WTC11 (cell line): ENCODE data around the gene DCXR. TPM values are rescaled to one million over a fixed set of nuclear protein-coding genes. Genes with fewer than 3 reads are reported as not detected.

Source experiments
- ATAC-seq: fragments of 200-7000 bp; cut with Tn5 transposase; 2 replicates; pipeline ENCODE4 v1.10.0; 2021; ENCODE audit warnings: mild to moderate bottlenecking, moderate library complexity
- CTCF ChIA-PET: fragments of 300-600 bp; sonication (Branson Sonifier 250); formaldehyde crosslinking; loops from one replicate; lab custom pipeline; 2021; ENCODE audit warnings: antibody characterized with exemption; lab: Charles Lee
- POLR2A ChIA-PET: fragments of 350-600 bp; sonication (Branson Sonifier 250); formaldehyde crosslinking; loops from one replicate; lab custom pipeline; 2021; ENCODE audit warnings: antibody characterized with exemption; lab: Charles Lee
- DNase-seq: peaks from one replicate; pipeline ENCODE4 v3.0.0; 2021; ENCODE audit warnings: low spot score
- H3K27ac Mint-ChIP-seq: 2 replicates; pipeline ENCODE4 v1.8.0; 2021; ENCODE audit warnings: mixed read lengths
- H3K27me3 Mint-ChIP-seq: 2 replicates; pipeline ENCODE4 v1.8.0; 2021; ENCODE audit warnings: low read depth, mild to moderate bottlenecking, moderate library complexity, mixed read lengths
- H3K36me3 Mint-ChIP-seq: 2 replicates; pipeline ENCODE4 v1.8.0; 2021; ENCODE audit warnings: mixed read lengths
- H3K4me1 Mint-ChIP-seq: 2 replicates; pipeline ENCODE4 v1.8.0; 2022; ENCODE audit warnings: mixed read lengths
- H3K4me3 Mint-ChIP-seq: 2 replicates; pipeline ENCODE4 v1.8.0; 2021; ENCODE audit warnings: mild to moderate bottlenecking, moderate library complexity, mixed read lengths
- H3K9me3 Mint-ChIP-seq: 2 replicates; pipeline ENCODE4 v1.8.0; 2021; ENCODE audit warnings: mixed read lengths
- AFF4 ChIP-seq: sonication (generic); formaldehyde crosslinking; IDR thresholded peaks from 2 replicates; pipeline ENCODE4 v1.8.1; 2023; ENCODE audit warnings: mild to moderate bottlenecking, missing genetic modification reagents, borderline replicate concordance
- AR ChIP-seq: fragments of 250-450 bp; sonication (Bioruptor Pico); IDR thresholded peaks from 2 replicates; pipeline ENCODE4 v1.9.0; 2021; ENCODE audit warnings: mild to moderate bottlenecking
- ATF1 ChIP-seq: sonication (generic); formaldehyde crosslinking; IDR thresholded peaks from 2 replicates; pipeline ENCODE4 v1.8.1; 2023; ENCODE audit warnings: mild to moderate bottlenecking, moderate library complexity, missing genetic modification reagents
- ATF2 ChIP-seq: sonication (generic); formaldehyde crosslinking; IDR thresholded peaks from 2 replicates; pipeline ENCODE4 v1.8.1; 2022; ENCODE audit warnings: low read depth, missing genetic modification reagents, borderline replicate concordance
- CDX4 ChIP-seq: fragments of 250-450 bp; sonication (Bioruptor Pico); IDR thresholded peaks from 2 replicates; pipeline ENCODE4 v1.9.0; 2021; ENCODE audit warnings: moderate library complexity, mild to moderate bottlenecking, inconsistent platforms, borderline replicate concordance
- E2F1 ChIP-seq: sonication (generic); formaldehyde crosslinking; IDR thresholded peaks from 2 replicates; pipeline ENCODE4 v1.8.0; 2022; ENCODE audit warnings: mild to moderate bottlenecking, missing genetic modification reagents
- ESRRA ChIP-seq: sonication (generic); formaldehyde crosslinking; IDR thresholded peaks from 2 replicates; pipeline ENCODE4 v1.8.1; 2022; ENCODE audit warnings: mild to moderate bottlenecking, missing genetic modification reagents, borderline replicate concordance
- FOXK1 ChIP-seq: sonication (generic); formaldehyde crosslinking; IDR thresholded peaks from 2 replicates; pipeline ENCODE4 v1.8.0; 2022; ENCODE audit warnings: mild to moderate bottlenecking, moderate library complexity, missing genetic modification reagents
- GRHL2 ChIP-seq: fragments of 250-450 bp; sonication (Bioruptor Pico); IDR thresholded peaks from 2 replicates; pipeline ENCODE4 v1.8.0; 2022; ENCODE audit warnings: mild to moderate bottlenecking, moderate library complexity; ENCODE audit not compliant: insufficient replicate concordance, severe bottlenecking
- NFE2L1 ChIP-seq: sonication (generic); formaldehyde crosslinking; IDR thresholded peaks from 2 replicates; pipeline ENCODE4 v1.8.1; 2023; ENCODE audit warnings: missing genetic modification reagents
- PREB ChIP-seq: sonication (generic); formaldehyde crosslinking; IDR thresholded peaks from 2 replicates; pipeline ENCODE4 v1.8.1; 2022; ENCODE audit warnings: mild to moderate bottlenecking, missing genetic modification reagents, moderate library complexity, borderline replicate concordance
- RELA ChIP-seq: sonication (generic); formaldehyde crosslinking; IDR thresholded peaks from 2 replicates; pipeline ENCODE4 v1.8.1; 2022; ENCODE audit warnings: missing genetic modification reagents, mild to moderate bottlenecking, borderline replicate concordance
- ZBTB21 ChIP-seq: sonication (generic); formaldehyde crosslinking; IDR thresholded peaks from 2 replicates; pipeline ENCODE4 v1.8.1; 2023; ENCODE audit warnings: mild to moderate bottlenecking, missing genetic modification reagents, borderline replicate concordance
- ZNF121 ChIP-seq: sonication (generic); formaldehyde crosslinking; IDR thresholded peaks from 2 replicates; pipeline ENCODE4 v1.8.0; 2023; ENCODE audit warnings: missing genetic modification reagents
- ZNF232 ChIP-seq: sonication (generic); formaldehyde crosslinking; IDR thresholded peaks from 2 replicates; pipeline ENCODE4 v1.8.0; 2022; ENCODE audit warnings: mild to moderate bottlenecking, missing genetic modification reagents
- ZNF423 ChIP-seq: fragments of 250-450 bp; sonication (Bioruptor Pico); IDR thresholded peaks from 2 replicates; pipeline ENCODE4 v2.1.2; 2022; ENCODE audit warnings: mild to moderate bottlenecking, moderate library complexity
- ZSCAN18 ChIP-seq: fragments of 250-450 bp; sonication (Bioruptor Pico); IDR thresholded peaks from 2 replicates; pipeline ENCODE4 v2.1.2; 2022; ENCODE audit warnings: mild to moderate bottlenecking, moderate library complexity
- total RNA-seq: library from RNA; stranded (reverse); gene quantifications from 3 replicates; pipeline ENCODE4 v1.2.3, GENCODE V29; 2021

Gene DCXR
- total RNA-seq, 1 experiment from 2014 or later = 130 TPM

- ChIA-PET CTCF (interaction anchor here (0.6 to 2.9 kb wide), 8 partner anchors 13 to 111 kb away, joined by 3 to 25 read pairs (median 4); partner anchors contain the start of genes CENPX, LRRC45 and RAC3), POLR2A (no interaction called here)
- H3K4me3 Mint-ChIP-seq = no peak overlapping the region
- H3K36me3 Mint-ChIP-seq = peaks cover 10% of the 10 kb centered on the region
- peak; percentile 69 for ATAC-seq
- peaks cover 6% of the 10 kb centered on the region; the same call in 1 of the 2 replicates for H3K27me3 Mint-ChIP-seq
- no peaks in the 10 kb centered on the region for H3K9me3 Mint-ChIP-seq
- TF ChIP-seq ZNF423 (CRISPR knock-in tag) = peak; percentile 61
- no peak for TF ChIP-seq ZNF232 (CRISPR knock-in tag)
- no peak for TF ChIP-seq AR (CRISPR knock-in tag)
- DNase-seq = no peak
- peaks cover 27% of the 10 kb centered on the region for H3K4me1 Mint-ChIP-seq
- no peak overlapping the region for H3K27ac Mint-ChIP-seq
Observed at GRCh38 chr17:82043507-82043906, 6.0 kb upstream of the DCXR start.

- Mint-ChIP-seq H3K27me3 (peaks cover 10% of the 10 kb centered on the region), H3K9me3 (no peaks in the 10 kb centered on the region), H3K27ac (no peak overlapping the region), H3K36me3 (peaks cover 8% of the 10 kb centered on the region), H3K4me3 (no peak overlapping the region), H3K4me1 (peaks cover 32% of the 10 kb centered on the region)
- ChIA-PET CTCF (interaction anchor here (0.7 to 2.9 kb wide), 4 partner anchors 12 to 64 kb away, joined by 4 to 25 read pairs (median 6); partner anchors contain the start of genes CENPX, LRRC45 and RAC3), POLR2A (interaction anchor here (0.6 kb wide), 1 partner anchor 113 kb away, joined by 3 read pairs; no protein-coding TSS in a partner anchor)
- no peak for DNase-seq
- no peak for TF ChIP-seq ZSCAN18 (CRISPR knock-in tag)
- TF ChIP-seq GRHL2 (CRISPR knock-in tag) = no peak
- TF ChIP-seq ZBTB21 (CRISPR knock-in tag) = no peak
- no peak for TF ChIP-seq AFF4 (CRISPR knock-in tag)
- TF ChIP-seq RELA (CRISPR knock-in tag) = no peak
- no peak for TF ChIP-seq FOXK1 (CRISPR knock-in tag)
- no peak for TF ChIP-seq NFE2L1 (CRISPR knock-in tag)
- TF ChIP-seq ZNF121 (CRISPR knock-in tag) = peak; percentile 57; the same call in 1 of the 2 replicates
- ATAC-seq = no peak
Observed at GRCh38 chr17:82042649-82043048, 5.2 kb upstream of the DCXR start.

- peak overlapping the region; percentile 34; the same call in 1 of the 2 replicates for H3K27ac Mint-ChIP-seq
- CTCF ChIA-PET = interaction anchor here (1.7 to 1.8 kb wide), 2 partner anchors 11 to 63 kb away, joined by 3 to 13 read pairs; no protein-coding TSS in a partner anchor
- no peaks in the 10 kb centered on the region for H3K9me3 Mint-ChIP-seq
- DNase-seq (no peak), ATAC-seq (no peak)
- H3K4me1 Mint-ChIP-seq = peaks cover 34% of the 10 kb centered on the region
- no peaks in the 10 kb centered on the region for H3K36me3 Mint-ChIP-seq
- H3K27me3 Mint-ChIP-seq = peaks cover 10% of the 10 kb centered on the region
- H3K4me3 Mint-ChIP-seq = no peak overlapping the region
- POLR2A ChIA-PET = no interaction called here
- no peak for TF ChIP-seq CDX4 (CRISPR knock-in tag)
- no peak for TF ChIP-seq PREB (CRISPR knock-in tag)
- no peak for TF ChIP-seq ESRRA (CRISPR knock-in tag)
- TF ChIP-seq ZNF232 (CRISPR knock-in tag) = no peak
- TF ChIP-seq ATF1 (CRISPR knock-in tag) = no peak
- no peak for TF ChIP-seq E2F1 (CRISPR knock-in tag)
- no peak for TF ChIP-seq ATF2 (CRISPR knock-in tag)
Observed at GRCh38 chr17:82041144-82041814, 3.8 kb upstream of the DCXR start.
